ENCODE data around the gene MIER3.

The MIER3 gene

DNA sequence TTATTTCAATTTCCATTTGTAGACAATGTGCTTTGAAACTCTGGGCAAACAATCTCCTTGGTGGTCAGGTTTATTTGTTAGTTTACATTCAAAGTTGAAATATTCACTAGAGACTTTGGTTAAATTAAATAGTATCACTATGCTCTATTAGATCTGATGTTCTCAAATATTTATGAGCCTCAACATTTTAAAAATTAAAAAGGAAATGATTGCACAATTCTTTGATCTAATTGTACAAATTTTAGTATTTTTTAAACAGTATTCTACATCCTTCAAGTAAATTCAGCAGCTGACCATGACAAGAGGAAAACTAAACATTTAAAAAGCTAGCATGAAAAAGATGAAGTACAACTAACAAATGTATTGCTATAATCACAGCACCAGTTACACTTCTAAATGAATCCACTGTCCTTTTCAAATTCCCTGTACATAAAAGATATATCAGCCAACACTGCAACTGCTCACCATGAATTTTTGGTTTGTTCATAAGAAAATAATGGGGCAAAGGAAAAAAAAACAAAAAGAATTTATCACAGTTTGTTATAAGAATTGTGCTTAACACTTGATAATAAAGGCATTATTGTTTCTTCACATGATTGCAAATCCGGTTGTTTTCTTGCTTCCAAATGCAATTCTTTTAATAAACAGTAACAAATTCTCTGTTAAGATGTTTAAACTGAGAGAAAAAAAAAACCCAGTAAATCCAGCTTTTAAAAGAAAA is 31.8 kb downstream of the MIER3 start:
- Histone ChIP-seq H3K27ac (ENCODE audit: low read depth, low read length) (no peak overlapping the region), H3K27me3 (ENCODE audit: insufficient read depth, low read length) (no peaks in the 10 kb centered on the region), H3K36me3 (ENCODE audit: insufficient read depth, low read length) (peaks cover 34% of the 10 kb centered on the region), H3K4me1 (ENCODE audit: control insufficient read depth, insufficient read depth, low read length, unreplicated experiment) (no peaks in the 10 kb centered on the region), H2AFZ (ENCODE audit: low read length, unreplicated experiment) (no peak overlapping the region), H3K4me3 (ENCODE audit: low read depth, low read length) (no peak overlapping the region), H3K79me2 (ENCODE audit: control insufficient read depth, insufficient read depth, low read length, unreplicated experiment) (no peaks in the 10 kb centered on the region)

DNA sequence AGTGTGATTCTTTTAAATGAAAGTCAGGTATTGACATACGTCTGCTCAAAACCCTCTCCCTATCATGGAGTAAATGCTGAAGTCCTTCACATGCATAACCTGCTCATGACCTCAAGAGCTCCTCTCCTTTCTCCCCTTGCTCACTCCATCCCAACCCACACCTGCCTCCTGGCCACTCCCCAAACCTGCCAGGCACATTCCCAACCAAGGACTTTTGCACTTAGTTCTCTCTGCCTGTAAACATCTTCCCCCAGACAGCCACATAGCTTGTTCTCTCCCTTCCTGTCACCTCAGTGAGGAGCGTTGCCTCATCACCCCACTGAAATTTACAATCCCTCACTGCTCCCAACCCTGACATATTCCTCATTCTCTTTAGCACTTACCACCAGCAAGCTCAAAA is 33.9 kb downstream of the MIER3 start:
- no peaks in the 10 kb centered on the region for H3K4me1 ChIP-seq (ENCODE audit: control insufficient read depth, insufficient read depth, low read length, unreplicated experiment)
- H3K79me2 ChIP-seq (ENCODE audit: control insufficient read depth, insufficient read depth, low read length, unreplicated experiment) = no peaks in the 10 kb centered on the region
- no peaks in the 10 kb centered on the region for H3K27me3 ChIP-seq (ENCODE audit: insufficient read depth, low read length)
- H3K36me3 ChIP-seq (ENCODE audit: insufficient read depth, low read length) = peaks cover 15% of the 10 kb centered on the region
- H3K4me3 ChIP-seq (ENCODE audit: low read depth, low read length) = no peak overlapping the region
- no peak overlapping the region for H2AFZ ChIP-seq (ENCODE audit: low read length, unreplicated experiment)
- H3K27ac ChIP-seq (ENCODE audit: low read depth, low read length) = no peak overlapping the region

- H3K36me3 ChIP-seq (ENCODE audit: insufficient read depth, low read length) = peaks cover 15% of the 10 kb centered on the region
- no peaks in the 10 kb centered on the region for H3K27me3 ChIP-seq (ENCODE audit: insufficient read depth, low read length)
- no peaks in the 10 kb centered on the region for H3K4me1 ChIP-seq (ENCODE audit: control insufficient read depth, insufficient read depth, low read length, unreplicated experiment)
- no peak overlapping the region for H3K27ac ChIP-seq (ENCODE audit: low read depth, low read length)
- no peak overlapping the region for H2AFZ ChIP-seq (ENCODE audit: low read length, unreplicated experiment)
- no peaks in the 10 kb centered on the region for H3K79me2 ChIP-seq (ENCODE audit: control insufficient read depth, insufficient read depth, low read length, unreplicated experiment)
- no peak overlapping the region for H3K4me3 ChIP-seq (ENCODE audit: low read depth, low read length)
These were observed 34.4 kb downstream of the MIER3 start for GRCh38 chr5:56917534-56917933.

GRCh38 chr5:56914678-56915077 is 37.2 kb downstream of the MIER3 start:
- peaks cover 6% of the 10 kb centered on the region for H3K4me1 ChIP-seq (ENCODE audit: control insufficient read depth, insufficient read depth, low read length, unreplicated experiment)
- H3K36me3 ChIP-seq (ENCODE audit: insufficient read depth, low read length) = no peaks in the 10 kb centered on the region; the same call in 1 of the 2 replicates
- H3K27ac ChIP-seq (ENCODE audit: low read depth, low read length) = no peak overlapping the region
- peaks cover 5% of the 10 kb centered on the region for H3K79me2 ChIP-seq (ENCODE audit: control insufficient read depth, insufficient read depth, low read length, unreplicated experiment)
- H2AFZ ChIP-seq (ENCODE audit: low read length, unreplicated experiment) = no peak overlapping the region
- no peaks in the 10 kb centered on the region for H3K27me3 ChIP-seq (ENCODE audit: insufficient read depth, low read length)
- H3K4me3 ChIP-seq (ENCODE audit: low read depth, low read length) = no peak overlapping the region

GRCh38 chr5:56913766-56914165 is 38.2 kb downstream of the MIER3 start:
- no peak overlapping the region for H3K27ac ChIP-seq (ENCODE audit: low read depth, low read length)
- peaks cover 6% of the 10 kb centered on the region for H3K4me1 ChIP-seq (ENCODE audit: control insufficient read depth, insufficient read depth, low read length, unreplicated experiment)
- no peak overlapping the region for H3K4me3 ChIP-seq (ENCODE audit: low read depth, low read length)
- H3K36me3 ChIP-seq (ENCODE audit: insufficient read depth, low read length) = no peaks in the 10 kb centered on the region; the same call in 1 of the 2 replicates
- no peaks in the 10 kb centered on the region for H3K27me3 ChIP-seq (ENCODE audit: insufficient read depth, low read length)
- peaks cover 5% of the 10 kb centered on the region for H3K79me2 ChIP-seq (ENCODE audit: control insufficient read depth, insufficient read depth, low read length, unreplicated experiment)
- H2AFZ ChIP-seq (ENCODE audit: low read length, unreplicated experiment) = no peak overlapping the region

- Histone ChIP-seq H3K4me1 (ENCODE audit: control insufficient read depth, insufficient read depth, low read length, unreplicated experiment) (peaks cover 6% of the 10 kb centered on the region), H2AFZ (ENCODE audit: low read length, unreplicated experiment) (peak overlapping the region; percentile 99), H3K79me2 (ENCODE audit: control insufficient read depth, insufficient read depth, low read length, unreplicated experiment) (peaks cover 5% of the 10 kb centered on the region), H3K27ac (ENCODE audit: low read depth, low read length) (peak overlapping the region; percentile 92), H3K4me3 (ENCODE audit: low read depth, low read length) (peak overlapping the region; percentile 94), H3K27me3 (ENCODE audit: insufficient read depth, low read length) (no peaks in the 10 kb centered on the region), H3K36me3 (ENCODE audit: insufficient read depth, low read length) (no peaks in the 10 kb centered on the region; the same call in 1 of the 2 replicates)
These were observed 41.5 kb downstream of the MIER3 start for GRCh38 chr5:56910210-56910965.

DNA sequence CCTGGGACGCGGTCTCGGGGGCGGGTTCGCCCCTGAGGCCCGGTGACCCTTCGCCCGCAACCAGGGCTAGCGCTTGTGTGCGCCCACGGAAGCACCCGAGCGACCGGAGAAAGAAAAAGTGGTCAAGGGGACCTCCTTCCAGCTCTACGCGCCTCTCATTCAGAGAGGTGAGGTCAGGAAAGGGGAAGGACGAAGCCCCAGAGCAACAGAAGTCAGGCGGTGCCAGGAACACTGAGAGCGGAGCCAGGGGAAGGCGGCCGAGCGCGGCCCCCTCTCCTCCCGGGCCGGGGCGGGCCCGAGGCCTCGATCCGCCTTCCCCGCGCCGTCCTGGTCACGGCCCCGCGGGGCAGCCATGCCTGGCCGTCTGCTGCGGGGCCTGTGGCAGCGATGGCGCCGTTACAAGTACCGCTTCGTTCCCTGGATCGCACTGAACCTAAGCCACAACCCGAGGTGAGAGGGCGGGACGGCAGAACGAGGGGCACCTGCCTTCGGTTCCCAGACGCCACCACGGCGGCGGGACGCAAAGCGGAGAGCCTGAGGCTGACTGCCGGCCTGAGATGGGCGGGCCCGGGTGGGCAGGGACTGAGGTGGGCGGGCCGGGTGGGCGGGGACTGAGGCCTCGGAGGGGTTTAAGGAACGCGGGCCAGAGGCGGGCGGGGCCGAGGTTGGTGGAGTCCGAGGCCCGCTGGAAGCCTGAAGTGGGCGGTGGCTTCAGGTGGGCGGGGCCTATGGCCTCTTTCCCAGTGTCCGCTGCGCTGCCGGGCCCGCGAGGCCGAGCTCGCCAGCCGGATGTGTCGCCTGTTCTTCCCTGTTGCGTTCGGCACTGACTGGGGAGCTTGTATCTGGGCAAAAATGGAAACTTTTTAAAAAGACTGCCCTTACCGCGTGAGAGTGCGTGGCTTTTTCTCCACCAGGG is 42.4 kb downstream of the MIER3 start, which contains the start of gene SETD9:
SETD9 (plus strand) TSS at position 303 of the 916 bp plus-strand sequence; CDS start at position 353, 50 bp downstream.
- peak within 1 kb of the TSS; percentile 94 for H3K4me3 ChIP-seq (ENCODE audit: low read depth, low read length)
- no peaks in the 10 kb centered on the region for H3K27me3 ChIP-seq (ENCODE audit: insufficient read depth, low read length)
- peak within 1 kb of the TSS; percentile 92 for H3K27ac ChIP-seq (ENCODE audit: low read depth, low read length)
- H3K4me1 ChIP-seq (ENCODE audit: control insufficient read depth, insufficient read depth, low read length, unreplicated experiment) = peaks cover 6% of the 10 kb centered on the region
- H3K36me3 ChIP-seq (ENCODE audit: insufficient read depth, low read length) = no peaks in the 10 kb centered on the region
- H3K79me2 ChIP-seq (ENCODE audit: control insufficient read depth, insufficient read depth, low read length, unreplicated experiment) = peaks cover 5% of the 10 kb centered on the region
- peak within 1 kb of the TSS; percentile 99 for H2AFZ ChIP-seq (ENCODE audit: low read length, unreplicated experiment)

DNA sequence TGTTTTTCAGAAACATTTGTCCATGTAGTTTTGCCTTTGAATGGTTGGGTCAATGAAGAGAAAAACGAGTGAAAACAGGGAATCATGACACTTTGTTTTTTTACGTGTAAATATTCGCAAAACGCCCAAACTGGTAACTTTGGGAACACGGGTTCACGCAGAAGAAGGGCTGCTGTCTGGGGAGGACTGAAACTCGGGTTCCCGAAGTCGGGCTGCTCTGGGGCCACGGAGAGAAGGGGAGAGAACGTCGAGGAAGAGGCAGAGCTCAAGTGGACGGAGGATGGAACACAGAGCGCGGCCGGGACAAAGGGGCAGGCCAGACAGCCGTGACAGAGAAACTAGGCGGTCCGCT is 43.0 kb downstream of the MIER3 start:
- peak overlapping the region; percentile 87 for H3K4me3 ChIP-seq (ENCODE audit: low read depth, low read length)
- peak overlapping the region; percentile 79 for H3K27ac ChIP-seq (ENCODE audit: low read depth, low read length)
- no peaks in the 10 kb centered on the region for H3K36me3 ChIP-seq (ENCODE audit: insufficient read depth, low read length)
- H3K4me1 ChIP-seq (ENCODE audit: control insufficient read depth, insufficient read depth, low read length, unreplicated experiment) = peaks cover 6% of the 10 kb centered on the region
- H3K79me2 ChIP-seq (ENCODE audit: control insufficient read depth, insufficient read depth, low read length, unreplicated experiment) = peaks cover 5% of the 10 kb centered on the region
- H3K27me3 ChIP-seq (ENCODE audit: insufficient read depth, low read length) = no peaks in the 10 kb centered on the region
- H2AFZ ChIP-seq (ENCODE audit: low read length, unreplicated experiment) = peak overlapping the region; percentile 58

- H3K4me1 ChIP-seq (ENCODE audit: control insufficient read depth, insufficient read depth, low read length, unreplicated experiment) = peaks cover 8% of the 10 kb centered on the region
- H2AFZ ChIP-seq (ENCODE audit: low read length, unreplicated experiment) = peak overlapping the region; percentile 20
- H3K79me2 ChIP-seq (ENCODE audit: control insufficient read depth, insufficient read depth, low read length, unreplicated experiment) = no peaks in the 10 kb centered on the region
- no peaks in the 10 kb centered on the region for H3K27me3 ChIP-seq (ENCODE audit: insufficient read depth, low read length)
- H3K27ac ChIP-seq (ENCODE audit: low read depth, low read length) = no peak overlapping the region
- peak overlapping the region; percentile 48 for H3K4me3 ChIP-seq (ENCODE audit: low read depth, low read length)
- H3K36me3 ChIP-seq (ENCODE audit: insufficient read depth, low read length) = no peaks in the 10 kb centered on the region
These were observed 50.9 kb downstream of the MIER3 start for GRCh38 chr5:56900858-56901578.

DNA sequence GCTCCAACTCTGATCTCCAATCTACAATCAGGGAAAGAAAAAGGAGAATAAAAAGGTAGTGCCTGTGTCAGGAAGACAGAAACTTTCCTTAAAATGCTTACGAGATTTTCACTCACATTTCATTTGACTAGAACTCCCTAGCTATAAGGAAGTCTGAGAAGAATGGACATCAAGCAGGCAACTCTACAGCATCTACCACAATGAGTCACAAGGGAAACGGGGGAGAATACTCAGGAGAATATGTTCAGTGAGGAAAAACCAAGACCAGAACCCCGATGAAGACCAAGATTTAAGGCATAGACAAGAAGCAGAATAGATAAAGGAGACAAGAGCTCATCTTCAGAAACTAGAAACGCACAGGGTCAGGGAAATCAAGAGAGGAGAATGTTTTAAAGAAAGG is 51.5 kb downstream of the MIER3 start:
- Histone ChIP-seq H3K36me3 (ENCODE audit: insufficient read depth, low read length) (no peaks in the 10 kb centered on the region), H3K27ac (ENCODE audit: low read depth, low read length) (no peak overlapping the region), H3K79me2 (ENCODE audit: control insufficient read depth, insufficient read depth, low read length, unreplicated experiment) (no peaks in the 10 kb centered on the region), H3K4me3 (ENCODE audit: low read depth, low read length) (peak overlapping the region; percentile 48), H3K4me1 (ENCODE audit: control insufficient read depth, insufficient read depth, low read length, unreplicated experiment) (peaks cover 8% of the 10 kb centered on the region), H2AFZ (ENCODE audit: low read length, unreplicated experiment) (peak overlapping the region; percentile 20), H3K27me3 (ENCODE audit: insufficient read depth, low read length) (no peaks in the 10 kb centered on the region)
